CD14-positive monocyte (primary cell): ENCODE measurements around the gene ATAD5. TPM values are rescaled to one million over a fixed set of nuclear protein-coding genes. Genes with fewer than 3 reads are reported as not detected.

Experiments
- DNase-seq, 3 donors: peaks; one replicate each; pipeline ENCODE4 v3.0.0-alpha.2; 2011 to 2022
- H2AFZ ChIP-seq: 2 replicates; pipeline ENCODE4 v1.6.0; 2012; ENCODE audit warnings: mild to moderate bottlenecking, low read depth, low read length, inconsistent platforms; ENCODE audit not compliant: insufficient read depth, poor library complexity, severe bottlenecking
- H3K27ac ChIP-seq, 2 donors: 1 replicate in 1 of 2; 2 replicates in 1 of 2; pipeline ENCODE4 v1.5.1; 2012 to 2013; ENCODE audit warnings: low read length in 2 of 2, control low read depth in 1 of 2, inconsistent platforms in 1 of 2, low read depth in 1 of 2, mild to moderate bottlenecking in 1 of 2
- H3K27me3 ChIP-seq, 2 donors: one replicate each; pipeline versions ENCODE4 v1.6.0 to v1.6.1; 2011 to 2013; ENCODE audit warnings: low read length in 2 of 2; ENCODE audit not compliant: control insufficient read depth in 2 of 2, insufficient read depth in 2 of 2
- H3K36me3 ChIP-seq, 2 donors: replicated peaks in 1 of 2; 1 replicate in 1 of 2; 2 replicates in 1 of 2; pipeline versions ENCODE4 v1.5.1 to v1.6.1; 2012 to 2013; ENCODE audit warnings: low read length in 2 of 2, control low read depth in 1 of 2, inconsistent platforms in 1 of 2, mild to moderate bottlenecking in 1 of 2; ENCODE audit not compliant: insufficient read depth in 2 of 2, control insufficient read depth in 1 of 2
- H3K4me1 ChIP-seq, 2 donors: 1 replicate in 1 of 2; 2 replicates in 1 of 2; pipeline versions ENCODE4 v1.5.1 to v1.6.1; 2012 to 2013; ENCODE audit warnings: low read length in 2 of 2, control low read depth in 1 of 2, inconsistent platforms in 1 of 2, mild to moderate bottlenecking in 1 of 2, moderate library complexity in 1 of 2; ENCODE audit not compliant: insufficient read depth in 2 of 2, control insufficient read depth in 1 of 2
- H3K4me2 ChIP-seq: replicated peaks from 2 replicates; pipeline ENCODE3; 2012; ENCODE audit warnings: low read length, moderate library complexity, mild to moderate bottlenecking; ENCODE audit not compliant: poor library complexity, severe bottlenecking; ENCODE audit errors: extremely low read depth
- H3K4me3 ChIP-seq, 3 experiments: fragments of 200-600 bp in 1 of 3; sonication (generic) in 1 of 3; replicated peaks in 1 of 3; 1 replicate in 2 of 3; 2 replicates in 1 of 3; pipeline ENCODE4 v1.5.1; 2011 to 2013; ENCODE audit warnings: low read length in 3 of 3, mild to moderate bottlenecking in 3 of 3, control low read depth in 2 of 3, low read depth in 2 of 3, inconsistent platforms in 1 of 3, moderate library complexity in 1 of 3
- H3K79me2 ChIP-seq: 2 replicates; pipeline ENCODE4 v1.6.0; 2012; ENCODE audit warnings: mild to moderate bottlenecking, control low read depth, inconsistent platforms, low read length, moderate library complexity; ENCODE audit not compliant: insufficient read depth
- H3K9ac ChIP-seq: 2 replicates; pipeline ENCODE4 v1.6.0; 2017; ENCODE audit warnings: low read length, mild to moderate bottlenecking; ENCODE audit not compliant: insufficient read depth, poor library complexity, severe bottlenecking
- H3K9me3 ChIP-seq, 2 donors: replicated peaks in 1 of 2; 1 replicate in 1 of 2; 2 replicates in 1 of 2; pipeline versions ENCODE4 v1.5.1 to v1.6.1; 2012 to 2013; ENCODE audit warnings: low read length in 2 of 2, control low read depth in 1 of 2; ENCODE audit not compliant: control insufficient read depth in 1 of 2, insufficient read depth in 1 of 2
- H4K20me1 ChIP-seq: 2 replicates; pipeline ENCODE4 v1.6.0; 2012; ENCODE audit warnings: mild to moderate bottlenecking, low read length, control low read depth, moderate library complexity; ENCODE audit not compliant: insufficient read depth
- H3K27ac Mint-ChIP-seq, 7 donors: one replicate each; pipeline ENCODE4 v1.8.0; 2020; ENCODE audit warnings: mild to moderate bottlenecking in 7 of 7, mixed read lengths in 7 of 7, moderate library complexity in 6 of 7, inconsistent platforms in 2 of 7
- H3K27me3 Mint-ChIP-seq, 3 donors: one replicate each; pipeline ENCODE4 v1.8.0; 2021 to 2022; ENCODE audit warnings: low read depth in 3 of 3, mild to moderate bottlenecking in 3 of 3, mixed read lengths in 3 of 3, moderate library complexity in 3 of 3, inconsistent platforms in 1 of 3
- H3K36me3 Mint-ChIP-seq, 2 donors: one replicate each; pipeline ENCODE4 v1.8.0; 2020; ENCODE audit warnings: mixed read lengths in 2 of 2, inconsistent platforms in 1 of 2, mild to moderate bottlenecking in 1 of 2
- H3K4me1 Mint-ChIP-seq: one replicate; pipeline ENCODE4 v1.8.0; 2020; ENCODE audit warnings: mild to moderate bottlenecking, mixed read lengths
- H3K4me3 Mint-ChIP-seq, 2 donors: one replicate each; pipeline ENCODE4 v1.8.0; 2020; ENCODE audit warnings: mild to moderate bottlenecking in 2 of 2, mixed read lengths in 2 of 2, moderate library complexity in 1 of 2
- H3K9me3 Mint-ChIP-seq, 7 donors: one replicate each; pipeline ENCODE4 v1.8.0; 2020 to 2022; ENCODE audit warnings: mixed read lengths in 7 of 7, mild to moderate bottlenecking in 6 of 7, moderate library complexity in 6 of 7, inconsistent platforms in 2 of 7
- WGBS: methylation state at CpG from one replicate; pipeline ENCODE4 v1.1.5; 2013; ENCODE audit warnings: missing lambda C conversion rate; ENCODE audit not compliant: insufficient coverage; 5-methylcytosine and 5-hydroxymethylcytosine counted together
- intact Hi-C, 2 donors: fragments of 100-400 bp; cut with micrococcal nuclease; formaldehyde crosslinking; loops; one replicate each; pipeline versions ENCODE4 v1.15.0 to v1.15.1; 2023
- polyA plus RNA-seq, 3 donors: library from polyadenylated mRNA; depleted of rRNA in 1 of 3; unstranded in 2 of 3; stranded (reverse) in 1 of 3; fragments of 300-500 nt in 2 of 3; fragments of >200 nt in 1 of 3; fragmentation: Illumina TruSeq in 2 of 3; gene quantifications; 1 replicate in 2 of 3; 2 replicates in 1 of 3; pipeline ENCODE4 v1.2.3, GENCODE V29; 2012 to 2021
- TF ChIP-seq, protein P1 (sequence below): fragments of 200-600 bp; IDR thresholded peaks from one replicate; pipeline ENCODE4 v1.8.0; 2022; ENCODE audit warnings: antibody characterized with exemption, mild to moderate bottlenecking

Gene ATAD5
- polyA plus RNA-seq, 3 donors, result 0.24 to 0.57 (median 0.42) TPM

DNA sequence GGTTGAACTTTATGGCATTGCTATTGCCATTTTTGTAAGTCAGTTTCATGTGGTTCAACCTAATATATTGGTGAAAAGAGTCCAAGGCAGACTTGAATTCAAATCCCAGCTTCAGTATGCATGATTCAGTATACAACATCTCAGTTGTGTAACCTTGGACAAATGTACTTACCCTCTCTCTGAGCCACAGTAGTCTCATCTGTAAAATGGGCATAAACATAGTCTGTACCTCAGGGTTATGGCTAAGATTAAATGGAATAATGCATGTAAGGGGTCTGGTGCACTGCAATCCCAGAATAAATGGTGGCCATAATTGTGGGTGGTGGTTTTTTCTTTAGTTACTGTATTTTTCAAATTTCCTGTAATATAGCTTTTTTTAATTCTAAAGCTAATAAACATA is 85.3 kb downstream of the ATAD5 start:
- Mint-ChIP-seq H3K36me3 (peaks cover 0 to 5% of the 10 kb centered on the region in 2 donors), H3K4me3 (no peak overlapping the region)
- intact Hi-C loops, result no loop called here

GRCh38 chr17:30920282-30920681 is 88.5 kb downstream of the ATAD5 start:
- no peak overlapping the region for H3K4me3 ChIP-seq
- no peaks in the 10 kb centered on the region for H3K27me3 ChIP-seq
- H3K79me2 ChIP-seq, result peaks cover 17% of the 10 kb centered on the region
- Mint-ChIP-seq H3K9me3 (no peaks in the 10 kb centered on the region), H3K27ac (peak overlapping the region in 1 of 7 donors; percentile 41), H3K27me3 (peaks cover 16 to 22% (median 16%) of the 10 kb centered on the region in 3 donors), H3K4me3 (peak overlapping the region in 1 of 2 donors; percentile 6), H3K36me3 (peaks cover 11 to 27% of the 10 kb centered on the region in 2 donors), H3K4me1 (peaks cover 30% of the 10 kb centered on the region)
- intact Hi-C loops, result loop anchor here (5.0 to 10.0 kb wide), 2 partner anchors 52 to 55 kb away; partner anchors contain the start of gene RNF135 (in 2 of the 2)
- no peak overlapping the region for H2AFZ ChIP-seq
- no peak for DNase-seq
- no peak overlapping the region for H3K4me2 ChIP-seq
- H3K9ac ChIP-seq, result no peak overlapping the region
- no peak overlapping the region for H3K27ac ChIP-seq
- no peaks in the 10 kb centered on the region for H3K9me3 ChIP-seq
- TF ChIP-seq, protein P1, sequence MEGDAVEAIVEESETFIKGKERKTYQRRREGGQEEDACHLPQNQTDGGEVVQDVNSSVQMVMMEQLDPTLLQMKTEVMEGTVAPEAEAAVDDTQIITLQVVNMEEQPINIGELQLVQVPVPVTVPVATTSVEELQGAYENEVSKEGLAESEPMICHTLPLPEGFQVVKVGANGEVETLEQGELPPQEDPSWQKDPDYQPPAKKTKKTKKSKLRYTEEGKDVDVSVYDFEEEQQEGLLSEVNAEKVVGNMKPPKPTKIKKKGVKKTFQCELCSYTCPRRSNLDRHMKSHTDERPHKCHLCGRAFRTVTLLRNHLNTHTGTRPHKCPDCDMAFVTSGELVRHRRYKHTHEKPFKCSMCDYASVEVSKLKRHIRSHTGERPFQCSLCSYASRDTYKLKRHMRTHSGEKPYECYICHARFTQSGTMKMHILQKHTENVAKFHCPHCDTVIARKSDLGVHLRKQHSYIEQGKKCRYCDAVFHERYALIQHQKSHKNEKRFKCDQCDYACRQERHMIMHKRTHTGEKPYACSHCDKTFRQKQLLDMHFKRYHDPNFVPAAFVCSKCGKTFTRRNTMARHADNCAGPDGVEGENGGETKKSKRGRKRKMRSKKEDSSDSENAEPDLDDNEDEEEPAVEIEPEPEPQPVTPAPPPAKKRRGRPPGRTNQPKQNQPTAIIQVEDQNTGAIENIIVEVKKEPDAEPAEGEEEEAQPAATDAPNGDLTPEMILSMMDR, result no peak
- 77% methylated on average over 2 of the region's 4 CpGs for WGBS
- H4K20me1 ChIP-seq, result peaks cover 19% of the 10 kb centered on the region
- peaks cover 9 to 13% of the 10 kb centered on the region in 2 donors for H3K36me3 ChIP-seq
- peaks cover 14 to 38% of the 10 kb centered on the region in 2 donors for H3K4me1 ChIP-seq

More for the DNA sequence above, 85.3 kb downstream of the ATAD5 start:
- H2AFZ ChIP-seq, result no peak overlapping the region
- H3K36me3 ChIP-seq, result no peaks in the 10 kb centered on the region
- H4K20me1 ChIP-seq, result no peaks in the 10 kb centered on the region
- no peak overlapping the region for H3K9ac ChIP-seq
- DNase-seq, result no peak
- TF ChIP-seq, protein P1, result no peak
- H3K9me3 Mint-ChIP-seq, result no peaks in the 10 kb centered on the region
- H3K27ac ChIP-seq, result no peak overlapping the region
- H3K27me3 ChIP-seq, result no peaks in the 10 kb centered on the region
- peaks cover 7 to 16% of the 10 kb centered on the region in 2 donors for H3K4me1 ChIP-seq
- H3K27ac Mint-ChIP-seq, result no peak overlapping the region
- peaks cover 11% of the 10 kb centered on the region for H3K4me1 Mint-ChIP-seq
- no peak overlapping the region for H3K4me2 ChIP-seq
- H3K9me3 ChIP-seq, result no peaks in the 10 kb centered on the region
- H3K4me3 ChIP-seq, result no peak overlapping the region
- H3K27me3 Mint-ChIP-seq, result peaks cover 7 to 16% (median 10%) of the 10 kb centered on the region in 3 donors
- peaks cover 5% of the 10 kb centered on the region for H3K79me2 ChIP-seq
